ENCODE measurements around the gene PRKCA. TPM values are rescaled to one million over a fixed set of nuclear protein-coding genes. Genes with fewer than 3 reads are reported as not detected.
A peak's percentile ranks its signal among the peaks of the same experiment; 100 is the strongest.

The PRKCA gene
- total RNA-seq, 4 donors from 2014 or later = 9.0 to 76.1 (median 15.1) TPM

GRCh38 chr17:66567234-66568170 lies 265.1 kb downstream of the PRKCA start:
- peak; percentile 75 to 78 for DNase-seq
- Histone ChIP-seq H3K27me3 (no peaks in the 10 kb centered on the region), H3K4me1 (no peaks in the 10 kb centered on the region), H3K36me3 (no peaks in the 10 kb centered on the region), H3K27ac (no peak overlapping the region), H3K4me3 (no peak overlapping the region), H3K9me3 (no peaks in the 10 kb centered on the region)
- TF ChIP-seq CTCF (IDR thresholded peaks at IDR 0.05) = peak; percentile 66 to 76 (median 73)
- no peak for TF ChIP-seq POLR2A (IDR thresholded peaks at IDR 0.05)
- intact Hi-C loops (cut with DNase I; ENCODE audit: low total_unique reads) = no loop called here

GRCh38 chr17:66569572-66569971 lies 267.2 kb downstream of the PRKCA start:
- no peak for DNase-seq
- Histone ChIP-seq H3K36me3 (no peaks in the 10 kb centered on the region), H3K4me1 (no peaks in the 10 kb centered on the region), H3K9me3 (no peaks in the 10 kb centered on the region), H3K27me3 (no peaks in the 10 kb centered on the region), H3K27ac (no peak overlapping the region), H3K4me3 (no peak overlapping the region)
- TF ChIP-seq POLR2A (IDR thresholded peaks at IDR 0.05) = no peak
- TF ChIP-seq CTCF (IDR thresholded peaks at IDR 0.05) = no peak
- intact Hi-C loops (cut with DNase I; ENCODE audit: low total_unique reads) = no loop called here

GRCh38 chr17:66570447-66571195 lies 268.2 kb downstream of the PRKCA start:
- intact Hi-C loops (cut with DNase I; ENCODE audit: low total_unique reads) = no loop called here
- no peaks in the 10 kb centered on the region for H3K36me3 ChIP-seq

GRCh38 chr17:66571745-66572144 lies 269.3 kb downstream of the PRKCA start:
- H3K27me3 ChIP-seq = no peaks in the 10 kb centered on the region
- no peaks in the 10 kb centered on the region for H3K4me1 ChIP-seq
- no peaks in the 10 kb centered on the region for H3K36me3 ChIP-seq
- no peaks in the 10 kb centered on the region for H3K9me3 ChIP-seq
- intact Hi-C loops (cut with DNase I; ENCODE audit: low total_unique reads) = no loop called here
- TF ChIP-seq CTCF (IDR thresholded peaks at IDR 0.05) (no peak), POLR2A (IDR thresholded peaks at IDR 0.05) (no peak)
- no peak overlapping the region for H3K4me3 ChIP-seq
- H3K27ac ChIP-seq = no peak overlapping the region
- DNase-seq = no peak

More at GRCh38 chr17:66570447-66571195, 268.2 kb downstream of the PRKCA start:
- TF ChIP-seq CTCF (IDR thresholded peaks at IDR 0.05) (no peak), POLR2A (IDR thresholded peaks at IDR 0.05) (no peak)
- Histone ChIP-seq H3K9me3 (no peaks in the 10 kb centered on the region), H3K27me3 (no peaks in the 10 kb centered on the region), H3K27ac (no peak overlapping the region), H3K4me3 (no peak overlapping the region), H3K4me1 (no peaks in the 10 kb centered on the region)
- DNase-seq = no peak

GRCh38 chr17:66573078-66573477 lies 270.7 kb downstream of the PRKCA start:
- H3K9me3 ChIP-seq = no peaks in the 10 kb centered on the region
- no peaks in the 10 kb centered on the region for H3K27me3 ChIP-seq
- no peak overlapping the region for H3K27ac ChIP-seq
- H3K36me3 ChIP-seq = no peaks in the 10 kb centered on the region
- no peaks in the 10 kb centered on the region for H3K4me1 ChIP-seq
- DNase-seq = no peak
- TF ChIP-seq CTCF (IDR thresholded peaks at IDR 0.05) (no peak), POLR2A (IDR thresholded peaks at IDR 0.05) (no peak)
- intact Hi-C loops (cut with DNase I; ENCODE audit: low total_unique reads) = no loop called here
- H3K4me3 ChIP-seq = no peak overlapping the region

Measured in uterus (tissue), 4 donors.